GM12801 (cell line): ENCODE data around the gene BMP8B.

Experiments
- TF ChIP-seq, protein P1 (sequence below): IDR thresholded peaks from one replicate; pipeline ENCODE4 v1.5.1; 2011; ENCODE audit warnings: control low read depth; ENCODE audit not compliant: insufficient read length; ENCODE audit errors: extremely low read depth

Gene BMP8B

DNA sequence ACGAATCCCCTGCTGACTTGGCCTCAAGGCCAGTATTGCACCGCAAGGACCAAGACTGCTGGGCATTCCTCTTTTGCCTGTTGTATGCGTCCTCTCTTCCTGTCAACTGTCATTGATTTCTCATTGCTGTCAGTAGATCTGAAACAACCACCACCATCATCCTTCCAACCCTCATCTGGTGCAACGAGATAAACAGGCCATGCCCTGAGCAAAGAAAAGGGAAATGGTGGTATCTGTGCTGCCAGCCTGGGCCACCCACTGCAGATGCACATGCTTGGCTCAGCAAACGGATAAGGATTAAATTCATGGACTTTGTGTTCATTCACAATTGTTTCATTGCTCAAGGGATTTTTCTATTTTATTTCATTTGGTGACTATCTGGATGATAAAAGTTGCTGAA lies 31.2 kb downstream of the BMP8B start:
- TF ChIP-seq, protein P1, sequence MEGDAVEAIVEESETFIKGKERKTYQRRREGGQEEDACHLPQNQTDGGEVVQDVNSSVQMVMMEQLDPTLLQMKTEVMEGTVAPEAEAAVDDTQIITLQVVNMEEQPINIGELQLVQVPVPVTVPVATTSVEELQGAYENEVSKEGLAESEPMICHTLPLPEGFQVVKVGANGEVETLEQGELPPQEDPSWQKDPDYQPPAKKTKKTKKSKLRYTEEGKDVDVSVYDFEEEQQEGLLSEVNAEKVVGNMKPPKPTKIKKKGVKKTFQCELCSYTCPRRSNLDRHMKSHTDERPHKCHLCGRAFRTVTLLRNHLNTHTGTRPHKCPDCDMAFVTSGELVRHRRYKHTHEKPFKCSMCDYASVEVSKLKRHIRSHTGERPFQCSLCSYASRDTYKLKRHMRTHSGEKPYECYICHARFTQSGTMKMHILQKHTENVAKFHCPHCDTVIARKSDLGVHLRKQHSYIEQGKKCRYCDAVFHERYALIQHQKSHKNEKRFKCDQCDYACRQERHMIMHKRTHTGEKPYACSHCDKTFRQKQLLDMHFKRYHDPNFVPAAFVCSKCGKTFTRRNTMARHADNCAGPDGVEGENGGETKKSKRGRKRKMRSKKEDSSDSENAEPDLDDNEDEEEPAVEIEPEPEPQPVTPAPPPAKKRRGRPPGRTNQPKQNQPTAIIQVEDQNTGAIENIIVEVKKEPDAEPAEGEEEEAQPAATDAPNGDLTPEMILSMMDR: no peak

DNA sequence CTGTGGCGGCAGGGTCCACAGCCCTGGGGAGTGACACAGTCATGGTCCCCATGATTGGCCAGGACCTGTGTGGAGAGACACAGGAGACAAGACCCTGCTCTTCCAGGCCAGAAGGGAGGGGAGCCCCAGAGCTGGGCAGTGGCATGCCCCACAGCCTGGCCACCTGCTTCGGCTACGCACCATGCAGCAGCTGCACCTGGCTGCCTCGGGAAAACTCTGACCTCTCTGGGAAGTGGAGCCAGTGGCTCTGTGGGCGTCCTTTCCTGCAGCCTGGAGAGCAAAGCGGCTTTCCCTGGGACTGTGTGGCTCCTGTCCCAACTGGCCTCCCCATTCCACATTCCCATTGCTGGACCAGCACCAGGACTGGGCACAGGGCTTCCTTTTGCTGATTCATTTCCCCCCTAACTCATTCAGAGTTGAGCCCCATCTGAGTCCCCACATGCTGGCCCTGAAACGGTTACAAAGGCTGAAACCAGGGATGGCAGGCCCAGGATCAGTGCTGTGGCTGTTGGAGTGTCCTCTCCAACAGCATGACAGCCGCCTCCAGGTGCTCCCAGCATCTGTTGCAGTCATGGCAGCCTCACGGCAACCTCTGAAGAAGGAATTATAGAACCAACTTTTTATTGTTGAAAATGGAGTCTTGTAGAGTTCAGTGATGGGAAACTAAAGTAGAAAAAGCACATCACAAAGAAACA lies 32.6 kb downstream of the BMP8B start:
- TF ChIP-seq, protein P1: no peak

- TF ChIP-seq, protein P1: no peak
These were observed 33.7 kb downstream of the BMP8B start for GRCh38 chr1:39754906-39755504.

- TF ChIP-seq, protein P1: no peak
These were observed 34.6 kb downstream of the BMP8B start for GRCh38 chr1:39754026-39754570.

DNA sequence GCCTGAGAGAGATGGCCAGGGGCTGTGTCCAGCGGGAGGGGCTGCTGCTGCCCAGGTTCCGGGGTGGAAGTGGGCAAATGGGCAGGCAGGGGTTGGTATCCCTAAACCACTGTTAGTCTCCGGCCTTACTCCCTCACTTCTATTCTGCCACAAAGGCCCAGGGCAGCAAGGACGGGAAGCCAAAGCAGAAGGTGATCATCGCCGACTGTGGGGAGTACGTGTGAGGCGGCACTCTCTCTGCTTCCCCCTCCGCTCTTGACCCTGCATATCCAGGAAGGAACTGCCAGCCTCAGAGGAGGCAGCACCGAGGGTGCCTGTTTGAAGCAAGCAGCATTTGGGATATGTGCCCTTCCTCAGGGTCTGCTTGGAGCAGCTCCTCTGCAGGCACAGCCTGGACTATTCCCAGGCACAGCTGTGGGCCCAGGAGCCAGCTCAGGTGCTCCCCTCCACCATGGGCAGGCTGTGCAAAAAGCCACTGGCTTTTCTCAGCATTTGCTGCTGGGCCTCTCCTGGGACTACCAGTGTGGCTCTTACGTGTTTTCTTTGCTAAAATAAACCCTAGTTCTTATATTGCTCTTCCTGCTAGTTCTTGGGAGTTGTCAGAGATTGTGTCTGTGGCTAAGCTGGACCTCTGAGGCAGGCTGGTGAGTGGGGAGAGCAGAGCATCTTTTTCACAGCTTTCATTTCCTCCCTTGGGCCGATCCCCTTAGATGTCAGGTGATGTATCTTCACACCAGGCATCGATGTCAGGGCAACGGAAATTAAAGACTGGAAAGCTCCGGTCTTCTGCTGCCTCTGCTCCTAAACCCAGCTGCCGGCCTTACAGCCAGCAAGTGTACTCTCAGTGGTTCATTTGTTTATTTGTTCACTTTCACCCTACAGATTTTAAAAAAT lies 35.3 kb downstream of the BMP8B start:
- TF ChIP-seq, protein P1: no peak

DNA sequence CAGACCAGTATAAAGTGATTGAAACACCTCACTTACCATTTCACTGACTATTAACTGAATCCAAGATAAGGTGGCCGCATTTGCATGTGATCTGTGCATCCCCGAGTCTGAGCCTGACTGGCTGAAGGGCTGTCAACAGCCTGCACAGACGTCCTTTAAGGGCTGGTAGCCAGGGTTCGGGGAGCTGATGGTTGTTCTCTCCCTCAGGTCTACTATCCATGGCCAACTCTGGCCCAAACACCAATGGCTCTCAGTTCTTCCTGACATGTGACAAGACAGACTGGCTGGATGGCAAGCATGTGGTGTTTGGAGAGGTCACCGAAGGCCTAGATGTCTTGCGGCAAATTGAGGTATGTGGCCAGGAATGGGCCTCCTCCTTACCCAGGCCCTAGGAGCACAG lies 36.0 kb downstream of the BMP8B start:
- TF ChIP-seq, protein P1: no peak

GRCh38 chr1:39751595-39751994 lies 37.1 kb downstream of the BMP8B start:
- TF ChIP-seq, protein P1: no peak
